ENCODE data around the gene CCDC97.
A peak's percentile ranks its signal among the peaks of the same experiment; 100 is the strongest.

The CCDC97 gene

GRCh38 chr19:41325640-41325946 lies 15.6 kb downstream of the CCDC97 start:
- no peak overlapping the region for H3K4me3 ChIP-seq (ENCODE audit: low read length, poor library complexity, severe bottlenecking)
- H3F3A ChIP-seq (ENCODE audit: low read depth), result peaks cover 9% of the 10 kb centered on the region
- no peak overlapping the region for H3K9ac ChIP-seq (ENCODE audit: low read depth, low read length, poor library complexity, severe bottlenecking)

GRCh38 chr19:41325947-41326706 lies 16.2 kb downstream of the CCDC97 start:
- TF ChIP-seq CTCF (conservative IDR thresholded peaks at IDR 0.05; ENCODE audit: low read length) (no peak), EZH2phosphoT487 (IDR thresholded peaks at IDR 0.05; ENCODE audit: borderline replicate concordance) (no peak)
- Histone ChIP-seq H3F3A (ENCODE audit: low read depth) (peaks cover 9% of the 10 kb centered on the region), H3K36me3 (ENCODE audit: insufficient read depth, low read length) (peaks cover 33% of the 10 kb centered on the region; the same call in 1 of the 2 replicates), H3K9ac (ENCODE audit: low read depth, low read length, poor library complexity, severe bottlenecking) (peak overlapping the region; percentile 55), H3K4me1 (ENCODE audit: insufficient read depth, low read length, poor library complexity, severe bottlenecking) (peaks cover 53% of the 10 kb centered on the region), H2AFZ (ENCODE audit: low read length) (no peak overlapping the region), H3K4me3 (ENCODE audit: low read length, poor library complexity, severe bottlenecking) (no peak overlapping the region), H3K4me2 (ENCODE audit: low read depth, low read length, poor library complexity, severe bottlenecking) (peak overlapping the region; percentile 99), H3K79me2 (ENCODE audit: insufficient read depth, low read length) (peaks cover 33% of the 10 kb centered on the region), H4K20me1 (ENCODE audit: insufficient read depth, low read length, poor library complexity, severe bottlenecking) (peaks cover 14% of the 10 kb centered on the region), H3K9me3 (ENCODE audit: insufficient read depth, low read depth, low read length) (no peaks in the 10 kb centered on the region), H3K9me2 (replicated peaks; ENCODE audit: low read depth, low read length) (no peaks in the 10 kb centered on the region), H3K27me3 (ENCODE audit: insufficient read depth, low read length, poor library complexity, severe bottlenecking) (no peaks in the 10 kb centered on the region)

More at GRCh38 chr19:41325640-41325946, 15.6 kb downstream of the CCDC97 start:
- no peaks in the 10 kb centered on the region for H3K27me3 ChIP-seq (ENCODE audit: insufficient read depth, low read length, poor library complexity, severe bottlenecking)
- H2AFZ ChIP-seq (ENCODE audit: low read length), result no peak overlapping the region
- H4K20me1 ChIP-seq (ENCODE audit: insufficient read depth, low read length, poor library complexity, severe bottlenecking), result peaks cover 14% of the 10 kb centered on the region
- TF ChIP-seq CTCF (conservative IDR thresholded peaks at IDR 0.05; ENCODE audit: low read length) (no peak), EZH2phosphoT487 (IDR thresholded peaks at IDR 0.05; ENCODE audit: borderline replicate concordance) (no peak)
- peaks cover 53% of the 10 kb centered on the region for H3K4me1 ChIP-seq (ENCODE audit: insufficient read depth, low read length, poor library complexity, severe bottlenecking)
- no peaks in the 10 kb centered on the region for H3K9me2 ChIP-seq (replicated peaks; ENCODE audit: low read depth, low read length)
- no peak overlapping the region for H3K4me2 ChIP-seq (ENCODE audit: low read depth, low read length, poor library complexity, severe bottlenecking)
- H3K36me3 ChIP-seq (ENCODE audit: insufficient read depth, low read length), result peaks cover 35% of the 10 kb centered on the region; the same call in 1 of the 2 replicates
- H3K9me3 ChIP-seq (ENCODE audit: insufficient read depth, low read depth, low read length), result no peaks in the 10 kb centered on the region
- peaks cover 33% of the 10 kb centered on the region for H3K79me2 ChIP-seq (ENCODE audit: insufficient read depth, low read length)

- Histone ChIP-seq H3K4me3 (ENCODE audit: low read length, poor library complexity, severe bottlenecking) (peak overlapping the region; percentile 72), H3K36me3 (ENCODE audit: insufficient read depth, low read length) (peaks cover 39% of the 10 kb centered on the region; the same call in 1 of the 2 replicates)
- TF ChIP-seq EZH2phosphoT487 (IDR thresholded peaks at IDR 0.05; ENCODE audit: borderline replicate concordance) (no peak), CTCF (conservative IDR thresholded peaks at IDR 0.05; ENCODE audit: low read length) (no peak)
Measured at GRCh38 chr19:41327076-41327575, 17.2 kb downstream of the CCDC97 start.

More at GRCh38 chr19:41327076-41327575, 17.2 kb downstream of the CCDC97 start:
- Histone ChIP-seq H3F3A (ENCODE audit: low read depth) (peaks cover 9% of the 10 kb centered on the region), H3K27me3 (ENCODE audit: insufficient read depth, low read length, poor library complexity, severe bottlenecking) (no peaks in the 10 kb centered on the region), H3K9me2 (replicated peaks; ENCODE audit: low read depth, low read length) (no peaks in the 10 kb centered on the region), H4K20me1 (ENCODE audit: insufficient read depth, low read length, poor library complexity, severe bottlenecking) (peaks cover 17% of the 10 kb centered on the region), H3K9ac (ENCODE audit: low read depth, low read length, poor library complexity, severe bottlenecking) (peak overlapping the region; percentile 55), H3K4me2 (ENCODE audit: low read depth, low read length, poor library complexity, severe bottlenecking) (peak overlapping the region; percentile 99), H3K79me2 (ENCODE audit: insufficient read depth, low read length) (peaks cover 33% of the 10 kb centered on the region), H2AFZ (ENCODE audit: low read length) (no peak overlapping the region), H3K4me1 (ENCODE audit: insufficient read depth, low read length, poor library complexity, severe bottlenecking) (peaks cover 43% of the 10 kb centered on the region), H3K9me3 (ENCODE audit: insufficient read depth, low read depth, low read length) (no peaks in the 10 kb centered on the region)

Data from Loucy (cell line).